SKM-1 (cell line): ENCODE measurements around the gene RND2.
"Not testable (repeated sequence)": the region's sequence is repeated elsewhere in the genome, so short reads cannot be mapped to it uniquely, and the experiment has no call there.

ENCODE experiments used
- DNase-seq: peaks from one replicate; lab custom pipeline; 2025; ENCODE audit not compliant: unreplicated experiment; lab: John Stamatoyannopoulos, UW

RND2 gene

GRCh38 chr17:43025766-43026537 lies 921 bp downstream of the RND2 start:
- no peak for DNase-seq

GRCh38 chr17:43026595-43026994 lies 1.6 kb downstream of the RND2 start:
- no peak for DNase-seq

- no peak for DNase-seq
These were observed 2.3 kb downstream of the RND2 start for GRCh38 chr17:43027091-43028032.

GRCh38 chr17:43028221-43028861 lies 3.3 kb downstream of the RND2 start:
- no peak for DNase-seq

- DNase-seq = no peak
These were observed 5.2 kb downstream of the RND2 start for GRCh38 chr17:43030137-43030767.

GRCh38 chr17:43031666-43032065 lies 6.6 kb downstream of the RND2 start:
- DNase-seq = no peak

GRCh38 chr17:43033948-43034881 lies 9.2 kb downstream of the RND2 start:
- DNase-seq = no peak

GRCh38 chr17:43034894-43035293 lies 9.9 kb downstream of the RND2 start:
- no peak for DNase-seq

GRCh38 chr17:43039646-43040045 lies 14.6 kb downstream of the RND2 start:
- no peak for DNase-seq

- DNase-seq = no peak
These were observed 15.6 kb downstream of the RND2 start for GRCh38 chr17:43040655-43041054.

- no peak for DNase-seq
These were observed 17.1 kb downstream of the RND2 start for GRCh38 chr17:43042025-43042628.

GRCh38 chr17:43043307-43043706 lies 18.3 kb downstream of the RND2 start:
- DNase-seq = no peak

GRCh38 chr17:43044024-43044423 lies 19.0 kb downstream of the RND2 start:
- no peak for DNase-seq

GRCh38 chr17:43051969-43052368 lies 26.9 kb downstream of the RND2 start:
- no peak for DNase-seq

- not testable (repeated sequence) for DNase-seq
These were observed 28.0 kb downstream of the RND2 start for GRCh38 chr17:43053008-43053407.

GRCh38 chr17:43056051-43056450 lies 31.0 kb downstream of the RND2 start:
- DNase-seq = no peak

- DNase-seq = no peak
These were observed 38.1 kb downstream of the RND2 start for GRCh38 chr17:43062984-43063638.

GRCh38 chr17:43068570-43069367 lies 43.7 kb downstream of the RND2 start:
- no peak for DNase-seq
